K562 (cell line): Measurements from ENCODE around the gene SLC7A4. TPM values are rescaled to one million over a fixed set of nuclear protein-coding genes. Genes with fewer than 3 reads are reported as not detected.

Source experiments
- ELF4 ChIP-seq: fragments of 450-650 bp; formaldehyde crosslinking; IDR thresholded peaks from 2 replicates; pipeline ENCODE4 v1.4.0; 2022; ENCODE audit warnings: missing genetic modification characterization
- ESRRA ChIP-seq: fragments of 450-650 bp; IDR thresholded peaks from 2 replicates; pipeline ENCODE4 v1.6.1; 2014; ENCODE audit warnings: low read depth, mild to moderate bottlenecking, moderate library complexity, borderline replicate concordance
- FOXM1 ChIP-seq, 2 experiments: fragments of 450-650 bp in 1 of 2; sonication (generic) in 1 of 2; formaldehyde crosslinking in 1 of 2; IDR thresholded peaks; 2 replicates each; pipeline versions ENCODE4 v1.6.1 to v1.9.0; 2017 to 2022; ENCODE audit warnings: low read depth in 2 of 2, mild to moderate bottlenecking in 2 of 2, missing genetic modification reagents in 1 of 2, moderate library complexity in 1 of 2
- GABPB2 ChIP-seq: fragments of 250-450 bp; sonication (Bioruptor Pico); conservative IDR thresholded peaks from 2 replicates; pipeline ENCODE4 v1.5.1; 2021; ENCODE audit warnings: mild to moderate bottlenecking
- HIVEP1 ChIP-seq: fragments of 250-450 bp; sonication (Bioruptor Pico); IDR thresholded peaks from 2 replicates; pipeline ENCODE4 v1.4.0; 2020; ENCODE audit warnings: mild to moderate bottlenecking
- ID3 ChIP-seq, 2 experiments: fragments of 250-450 bp in 1 of 2; fragments of 450-650 bp in 1 of 2; sonication (Bioruptor Pico) in 1 of 2; IDR thresholded peaks; 2 replicates each; pipeline versions ENCODE4 v1.6.1 to v1.8.0; 2016 to 2021; ENCODE audit warnings: mild to moderate bottlenecking in 2 of 2, moderate library complexity in 2 of 2, missing compliant biosample characterization in 1 of 2, missing genetic modification characterization in 1 of 2
- JUNB ChIP-seq: fragments of 450-650 bp; formaldehyde crosslinking; conservative IDR thresholded peaks from 2 replicates; pipeline ENCODE4 v1.4.0; 2020; ENCODE audit warnings: mild to moderate bottlenecking
- MAFG ChIP-seq: fragments of 450-650 bp; conservative IDR thresholded peaks from 2 replicates; pipeline ENCODE4 v1.6.1; 2016; ENCODE audit warnings: missing genetic modification characterization, missing compliant biosample characterization
- NFE2 ChIP-seq: IDR thresholded peaks from 2 replicates; pipeline ENCODE4 v1.6.1; 2014; ENCODE audit warnings: antibody characterized with exemption, low read depth
- NFYB ChIP-seq: IDR thresholded peaks from 2 replicates; pipeline ENCODE4 v1.6.1; 2011; ENCODE audit warnings: mild to moderate bottlenecking, moderate library complexity; ENCODE audit not compliant: insufficient read length; ENCODE audit errors: extremely low read depth
- NR4A1 ChIP-seq, 2 experiments: fragments of 250-450 bp in 1 of 2; fragments of 450-650 bp in 1 of 2; sonication (Bioruptor Pico) in 1 of 2; IDR thresholded peaks; 2 replicates each; pipeline versions ENCODE4 v1.4.0 to v1.6.1; 2016 to 2020; ENCODE audit warnings: mild to moderate bottlenecking in 2 of 2, missing compliant biosample characterization in 1 of 2, missing genetic modification characterization in 1 of 2, moderate library complexity in 1 of 2
- PCBP2 ChIP-seq: fragments of 200-400 bp; formaldehyde crosslinking; IDR thresholded peaks from 2 replicates; pipeline ENCODE4 v1.6.1; 2018; ENCODE audit warnings: low read length, low read depth, mild to moderate bottlenecking, moderate library complexity; ENCODE audit not compliant: poor library complexity, severe bottlenecking
- POLR2B ChIP-seq: fragments of 450-650 bp; IDR thresholded peaks from 2 replicates; pipeline ENCODE4 v1.6.1; 2018; ENCODE audit warnings: low read depth; ENCODE audit not compliant: partially characterized antibody
- RFX7 ChIP-seq: fragments of 250-450 bp; sonication (Bioruptor Pico); IDR thresholded peaks from 2 replicates; pipeline ENCODE4 v1.5.1; 2021; ENCODE audit warnings: mild to moderate bottlenecking
- SREBF2 ChIP-seq: sonication (generic); formaldehyde crosslinking; IDR thresholded peaks from 2 replicates; pipeline ENCODE4 v1.4.0; 2020; ENCODE audit warnings: mild to moderate bottlenecking, missing genetic modification reagents
- ZEB2 ChIP-seq: fragments of 450-650 bp; IDR thresholded peaks from 2 replicates; pipeline ENCODE4 v1.6.1; 2016
- ZNF165 ChIP-seq: fragments of 250-450 bp; sonication (Bioruptor Pico); IDR thresholded peaks from 2 replicates; pipeline ENCODE4 v1.4.0; 2020; ENCODE audit warnings: borderline replicate concordance
- ZNF449 ChIP-seq: fragments of 250-450 bp; sonication (Bioruptor Pico); IDR thresholded peaks from 2 replicates; pipeline ENCODE4 v1.8.0; 2022; ENCODE audit warnings: moderate library complexity, mild to moderate bottlenecking, inconsistent platforms
- ZNF707 ChIP-seq: fragments of 250-450 bp; sonication (Bioruptor Pico); conservative IDR thresholded peaks from 2 replicates; pipeline ENCODE4 v1.8.0; 2022; ENCODE audit warnings: inconsistent platforms, mild to moderate bottlenecking, moderate library complexity
- ZNF764 ChIP-seq: fragments of 250-450 bp; sonication (Bioruptor Pico); IDR thresholded peaks from 2 replicates; pipeline ENCODE4 v1.4.0; 2020; ENCODE audit warnings: low read depth, mild to moderate bottlenecking, moderate library complexity
- polyA plus RNA-seq, 8 experiments: library from polyadenylated mRNA; depleted of rRNA in 4 of 8; stranded (reverse) in 5 of 8; unstranded in 3 of 8; fragments of >200 nt; fragmentation: Nextera tagmentation in 2 of 8; fragmentation: Illumina TruSeq in 1 of 8; extraction: Ambion mirVana in 2 of 8; extraction: Trizol in 1 of 8; gene quantifications; 2 replicates each; pipeline versions ENCODE4 v1.2.1 to v1.2.3, GENCODE V29; 2011 to 2014; ENCODE audit warnings: inconsistent platforms in 1 of 8, missing spikeins in 1 of 8
- total RNA-seq, 7 experiments: library from RNA; depleted of rRNA in 6 of 7; stranded (reverse); fragments of >200 nt in 6 of 7; fragmentation: Illumina TruSeq in 2 of 7; extraction: Trizol in 2 of 7; gene quantifications; 2 replicates each; pipeline versions ENCODE4 v1.2.1 to v1.2.3, GENCODE V29; 2011 to 2021; ENCODE audit warnings: low replicate concordance in 1 of 7
- TF ChIP-seq, protein P1 (sequence below): fragments of 450-650 bp; formaldehyde crosslinking; IDR thresholded peaks from 2 replicates; pipeline ENCODE4 v1.4.0; 2020; ENCODE audit warnings: mild to moderate bottlenecking, mixed read lengths
- TF ChIP-seq, protein P2 (sequence below), 2 experiments: fragments of 450-650 bp in 1 of 2; sonication (generic) in 1 of 2; formaldehyde crosslinking; conservative IDR thresholded peaks; 2 replicates each; pipeline versions ENCODE4 v1.4.0 to v1.8.1; 2020 to 2022; ENCODE audit warnings: mild to moderate bottlenecking in 1 of 2, missing genetic modification reagents in 1 of 2

SLC7A4 gene
- total and polyA plus RNA-seq, 9 of the 15 experiments (the other 6 are each of a cell fraction or from before 2014, with no cell fraction given), result not detected

GRCh38 chr22:20980938-20981722, 51.2 kb downstream of the SLC7A4 start (continued):
- TF ChIP-seq, protein P1, sequence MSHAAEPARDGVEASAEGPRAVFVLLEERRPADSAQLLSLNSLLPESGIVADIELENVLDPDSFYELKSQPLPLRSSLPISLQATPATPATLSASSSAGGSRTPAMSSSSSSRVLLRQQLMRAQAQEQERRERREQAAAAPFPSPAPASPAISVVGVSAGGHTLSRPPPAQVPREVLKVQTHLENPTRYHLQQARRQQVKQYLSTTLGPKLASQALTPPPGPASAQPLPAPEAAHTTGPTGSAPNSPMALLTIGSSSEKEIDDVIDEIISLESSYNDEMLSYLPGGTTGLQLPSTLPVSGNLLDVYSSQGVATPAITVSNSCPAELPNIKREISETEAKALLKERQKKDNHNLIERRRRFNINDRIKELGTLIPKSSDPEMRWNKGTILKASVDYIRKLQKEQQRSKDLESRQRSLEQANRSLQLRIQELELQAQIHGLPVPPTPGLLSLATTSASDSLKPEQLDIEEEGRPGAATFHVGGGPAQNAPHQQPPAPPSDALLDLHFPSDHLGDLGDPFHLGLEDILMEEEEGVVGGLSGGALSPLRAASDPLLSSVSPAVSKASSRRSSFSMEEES (CRISPR knock-in tag), result no peak
- TF ChIP-seq ZNF764 (CRISPR knock-in tag), result peak; percentile 51; the same call in 1 of the 2 replicates
- TF ChIP-seq ID3 (CRISPR knock-in tag; IDR thresholded peaks at IDR 0.05), result no peak
- 0 out of 2 replicates have a peak, but pooled peaks have one; percentile 62 for TF ChIP-seq ID3 (tag; IDR thresholded peaks at IDR 0.05)
- peak; percentile 59; the same call in 1 of the 2 replicates for TF ChIP-seq ZNF165
- no peak for TF ChIP-seq SREBF2 (CRISPR knock-in tag)
- TF ChIP-seq MAFG (tag), result no peak
- peak; percentile 17; the same call in 1 of the 2 replicates for TF ChIP-seq ELF4 (CRISPR knock-in tag)
- TF ChIP-seq NR4A1 (CRISPR knock-in tag; IDR thresholded peaks at IDR 0.05), result peak; percentile 23; the same call in 1 of the 2 replicates
- no peak for TF ChIP-seq NR4A1 (tag; IDR thresholded peaks at IDR 0.05)
- TF ChIP-seq HIVEP1 (CRISPR knock-in tag), result 0 out of 2 replicates have a peak, but pooled peaks have one; percentile 57
- TF ChIP-seq, protein P2, sequence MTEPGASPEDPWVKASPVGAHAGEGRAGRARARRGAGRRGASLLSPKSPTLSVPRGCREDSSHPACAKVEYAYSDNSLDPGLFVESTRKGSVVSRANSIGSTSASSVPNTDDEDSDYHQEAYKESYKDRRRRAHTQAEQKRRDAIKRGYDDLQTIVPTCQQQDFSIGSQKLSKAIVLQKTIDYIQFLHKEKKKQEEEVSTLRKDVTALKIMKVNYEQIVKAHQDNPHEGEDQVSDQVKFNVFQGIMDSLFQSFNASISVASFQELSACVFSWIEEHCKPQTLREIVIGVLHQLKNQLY (CRISPR knock-in tag; conservative IDR thresholded peaks at IDR 0.05), result peak; percentile 11 to 29; a peak in 1 of 4 replicates
- no peak for TF ChIP-seq GABPB2 (CRISPR knock-in tag)
- no peak for TF ChIP-seq ZEB2
- TF ChIP-seq NFYB, result no peak
- TF ChIP-seq PCBP2, result no peak
- TF ChIP-seq RFX7 (CRISPR knock-in tag), result peak; percentile 71; the same call in 1 of the 2 replicates
- no peak for TF ChIP-seq FOXM1 (IDR thresholded peaks at IDR 0.05; ENCODE audit: low read depth)
- TF ChIP-seq FOXM1 (CRISPR knock-in tag; IDR thresholded peaks at IDR 0.05; ENCODE audit: low read depth), result no peak
- TF ChIP-seq NFE2, result no peak
- 0 out of 2 replicates have a peak, but pooled peaks have one; percentile 20 for TF ChIP-seq ZNF449 (CRISPR knock-in tag)
- TF ChIP-seq POLR2B, result no peak
- no peak for TF ChIP-seq ESRRA
- 0 out of 2 replicates have a peak, but pooled peaks have one; percentile 22 for TF ChIP-seq ZNF707 (CRISPR knock-in tag)
- TF ChIP-seq JUNB, result 0 out of 2 replicates have a peak, but pooled peaks have one; percentile 17
